Prostate gland (tissue), 2 donors: ENCODE results near the gene CDKN2A.

Source experiments
- CTCF ChIP-seq, 4 experiments: fragments of 200-600 bp in 2 of 4; fragments of 450-650 bp in 2 of 4; sonication (generic) in 2 of 4; IDR thresholded peaks; 1 replicate in 3 of 4; 2 replicates in 1 of 4; pipeline ENCODE4 v1.5.1; 2016 to 2019; ENCODE audit warnings: antibody characterized with exemption in 4 of 4, mild to moderate bottlenecking in 2 of 4, moderate library complexity in 2 of 4
- POLR2AphosphoS5 ChIP-seq: sonication (generic); formaldehyde crosslinking; IDR thresholded peaks from one replicate; pipeline ENCODE4 v1.6.1; 2017; ENCODE audit warnings: antibody characterized with exemption

DNA sequence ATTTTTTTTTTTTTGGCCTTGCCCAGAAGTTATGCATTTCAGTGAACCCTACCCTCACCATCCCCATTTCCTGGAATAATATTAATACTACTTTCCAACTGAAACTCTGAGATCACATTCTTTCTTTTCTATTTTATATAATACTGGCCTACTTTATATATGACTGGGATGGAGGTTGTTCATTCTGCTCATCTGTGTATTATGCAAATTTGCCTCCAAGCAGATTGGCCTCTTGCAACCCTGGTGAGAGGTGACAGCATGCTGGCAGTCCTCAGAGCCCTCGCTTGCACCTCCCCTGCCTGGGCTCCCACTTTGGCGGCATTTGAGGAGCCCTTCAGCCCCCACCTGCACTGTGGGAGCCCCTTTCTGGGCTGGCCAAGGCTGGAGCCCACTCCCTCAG, 35.4 kb downstream of the CDKN2A start:
- TF ChIP-seq CTCF (IDR thresholded peaks at IDR 0.05) = no peak
- TF ChIP-seq POLR2AphosphoS5 = no peak
